OCI-LY1 (cell line): ENCODE results near the gene RAB3IL1.
A peak's percentile ranks its signal among the peaks of the same experiment; 100 is the strongest.

Experiments
- H2AFZ ChIP-seq: fragments of 200-600 bp; sonication (generic), shearing (Covaris generic); 2 replicates; pipeline ENCODE4 v1.6.0; 2014; ENCODE audit warnings: antibody characterized with exemption, mild to moderate bottlenecking, low read length
- H3F3A ChIP-seq: fragments of 200-600 bp; sonication (generic), shearing (Covaris generic); 2 replicates; pipeline ENCODE4 v1.6.0; 2014; ENCODE audit warnings: mild to moderate bottlenecking, antibody characterized with exemption, low read length, moderate library complexity; ENCODE audit not compliant: insufficient read depth
- H3K27ac ChIP-seq: fragments of 200-600 bp; sonication (generic); 2 replicates; pipeline ENCODE4 v1.5.1; 2014; ENCODE audit warnings: low read length, mixed run types, mild to moderate bottlenecking, low read depth; ENCODE audit not compliant: poor library complexity, severe bottlenecking
- H3K27me3 ChIP-seq: fragments of 200-600 bp; sonication (generic); 2 replicates; pipeline ENCODE4 v1.6.0; 2014; ENCODE audit warnings: antibody characterized with exemption, mild to moderate bottlenecking, low read length, moderate library complexity; ENCODE audit not compliant: insufficient read depth
- H3K36me3 ChIP-seq: fragments of 200-600 bp; sonication (generic); 2 replicates; pipeline ENCODE4 v1.6.1; 2014; ENCODE audit warnings: mild to moderate bottlenecking, antibody characterized with exemption, low read length, moderate library complexity, mixed read lengths; ENCODE audit not compliant: insufficient read depth
- H3K4me1 ChIP-seq: fragments of 200-600 bp; sonication (generic); 2 replicates; pipeline ENCODE4 v1.5.1; 2014; ENCODE audit warnings: mild to moderate bottlenecking, low read length, moderate library complexity; ENCODE audit not compliant: insufficient read depth, severe bottlenecking
- H3K4me2 ChIP-seq: fragments of 200-600 bp; sonication (generic), shearing (Covaris generic); 2 replicates; pipeline ENCODE4 v1.6.1; 2014; ENCODE audit warnings: low read length
- H3K4me3 ChIP-seq: fragments of 200-600 bp; sonication (generic); 2 replicates; pipeline ENCODE4 v1.5.1; 2014; ENCODE audit warnings: low read length, low read depth, mild to moderate bottlenecking, mixed read lengths; ENCODE audit not compliant: poor library complexity, severe bottlenecking
- H3K79me2 ChIP-seq: fragments of 200-600 bp; shearing (Covaris generic); 2 replicates; pipeline ENCODE4 v1.6.1; 2016; ENCODE audit warnings: mixed run types, low read length, mixed read lengths; ENCODE audit not compliant: insufficient read depth
- H3K9ac ChIP-seq: fragments of 200-600 bp; sonication (generic), shearing (Covaris generic); 2 replicates; pipeline ENCODE4 v1.6.1; 2014; ENCODE audit warnings: mild to moderate bottlenecking, low read length, mixed read lengths
- H3K9me2 ChIP-seq: fragments of 200-600 bp; sonication (generic), shearing (Covaris generic); 2 replicates; pipeline ENCODE4 v1.6.1; 2014; ENCODE audit warnings: low read depth, mild to moderate bottlenecking, low read length, mixed read lengths
- H3K9me3 ChIP-seq: fragments of 200-600 bp; shearing (Covaris generic); 2 replicates; pipeline ENCODE4 v1.6.1; 2014; ENCODE audit warnings: low read length, mixed read lengths
- H4K20me1 ChIP-seq: fragments of 200-600 bp; sonication (generic), shearing (Covaris generic); 2 replicates; pipeline ENCODE4 v1.6.0; 2016; ENCODE audit warnings: mild to moderate bottlenecking, low read length; ENCODE audit not compliant: insufficient read depth
- EZH2 ChIP-seq: fragments of 200-600 bp; sonication (generic), shearing (Covaris generic); IDR thresholded peaks from 2 replicates; pipeline ENCODE4 v1.8.0; 2017; ENCODE audit warnings: borderline replicate concordance, mixed run types, mild to moderate bottlenecking, antibody characterized with exemption, low read length, moderate library complexity, mixed read lengths
- TF ChIP-seq, protein P1 (sequence below): fragments of 200-600 bp; sonication (generic), shearing (Covaris generic); IDR thresholded peaks from 2 replicates; pipeline ENCODE4 v1.5.1; 2017; ENCODE audit warnings: mild to moderate bottlenecking, antibody characterized with exemption, low read length, moderate library complexity, mixed read lengths

The RAB3IL1 gene

DNA sequence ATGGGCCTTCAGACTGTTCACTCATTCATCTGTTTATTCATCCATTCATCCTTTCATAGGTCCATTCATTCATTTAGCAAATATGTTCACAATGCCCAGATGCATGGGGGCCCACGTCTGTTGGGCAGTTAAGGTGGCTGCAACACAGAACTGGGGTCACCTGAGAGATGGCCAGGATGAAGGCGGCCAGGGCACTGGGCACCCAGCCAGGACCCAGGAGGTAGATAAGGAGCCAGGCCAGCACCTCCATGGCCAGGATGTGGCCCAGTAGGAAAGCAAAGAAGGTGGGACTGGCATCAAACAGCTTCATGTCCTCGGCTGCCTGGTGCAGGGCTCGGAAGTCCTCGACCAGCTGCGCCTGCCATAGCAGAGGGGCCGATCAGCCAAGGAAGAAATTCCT lies 38.2 kb downstream of the RAB3IL1 start:
- Histone ChIP-seq H3K9me2 (no peaks in the 10 kb centered on the region), H3K4me1 (peaks cover 64% of the 10 kb centered on the region), H3K9ac (peak overlapping the region; percentile 84), H3K27ac (peak overlapping the region; percentile 90), H3K4me2 (peak overlapping the region; percentile 81), H3K36me3 (peaks cover 4% of the 10 kb centered on the region; the same call in 1 of the 2 replicates), H3K79me2 (no peaks in the 10 kb centered on the region), H2AFZ (no peak overlapping the region), H3K9me3 (no peaks in the 10 kb centered on the region), H3F3A (no peaks in the 10 kb centered on the region), H3K4me3 (peak overlapping the region; percentile 73), H4K20me1 (no peaks in the 10 kb centered on the region), H3K27me3 (no peaks in the 10 kb centered on the region)
- TF ChIP-seq EZH2, result no peak
- TF ChIP-seq, protein P1, sequence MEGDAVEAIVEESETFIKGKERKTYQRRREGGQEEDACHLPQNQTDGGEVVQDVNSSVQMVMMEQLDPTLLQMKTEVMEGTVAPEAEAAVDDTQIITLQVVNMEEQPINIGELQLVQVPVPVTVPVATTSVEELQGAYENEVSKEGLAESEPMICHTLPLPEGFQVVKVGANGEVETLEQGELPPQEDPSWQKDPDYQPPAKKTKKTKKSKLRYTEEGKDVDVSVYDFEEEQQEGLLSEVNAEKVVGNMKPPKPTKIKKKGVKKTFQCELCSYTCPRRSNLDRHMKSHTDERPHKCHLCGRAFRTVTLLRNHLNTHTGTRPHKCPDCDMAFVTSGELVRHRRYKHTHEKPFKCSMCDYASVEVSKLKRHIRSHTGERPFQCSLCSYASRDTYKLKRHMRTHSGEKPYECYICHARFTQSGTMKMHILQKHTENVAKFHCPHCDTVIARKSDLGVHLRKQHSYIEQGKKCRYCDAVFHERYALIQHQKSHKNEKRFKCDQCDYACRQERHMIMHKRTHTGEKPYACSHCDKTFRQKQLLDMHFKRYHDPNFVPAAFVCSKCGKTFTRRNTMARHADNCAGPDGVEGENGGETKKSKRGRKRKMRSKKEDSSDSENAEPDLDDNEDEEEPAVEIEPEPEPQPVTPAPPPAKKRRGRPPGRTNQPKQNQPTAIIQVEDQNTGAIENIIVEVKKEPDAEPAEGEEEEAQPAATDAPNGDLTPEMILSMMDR, result no peak

GRCh38 chr11:61875698-61876097 lies 41.7 kb downstream of the RAB3IL1 start:
- Histone ChIP-seq H3K9me3 (no peaks in the 10 kb centered on the region), H3K9me2 (no peaks in the 10 kb centered on the region), H3K4me1 (peaks cover 57% of the 10 kb centered on the region), H3K36me3 (peaks cover 4% of the 10 kb centered on the region; the same call in 1 of the 2 replicates), H3K9ac (no peak overlapping the region), H3K27ac (peak overlapping the region; percentile 45), H3K27me3 (no peaks in the 10 kb centered on the region), H3F3A (no peaks in the 10 kb centered on the region), H4K20me1 (no peaks in the 10 kb centered on the region), H3K4me2 (no peak overlapping the region), H3K79me2 (no peaks in the 10 kb centered on the region), H2AFZ (no peak overlapping the region), H3K4me3 (no peak overlapping the region)
- TF ChIP-seq EZH2, result no peak
- TF ChIP-seq, protein P1, result no peak

DNA sequence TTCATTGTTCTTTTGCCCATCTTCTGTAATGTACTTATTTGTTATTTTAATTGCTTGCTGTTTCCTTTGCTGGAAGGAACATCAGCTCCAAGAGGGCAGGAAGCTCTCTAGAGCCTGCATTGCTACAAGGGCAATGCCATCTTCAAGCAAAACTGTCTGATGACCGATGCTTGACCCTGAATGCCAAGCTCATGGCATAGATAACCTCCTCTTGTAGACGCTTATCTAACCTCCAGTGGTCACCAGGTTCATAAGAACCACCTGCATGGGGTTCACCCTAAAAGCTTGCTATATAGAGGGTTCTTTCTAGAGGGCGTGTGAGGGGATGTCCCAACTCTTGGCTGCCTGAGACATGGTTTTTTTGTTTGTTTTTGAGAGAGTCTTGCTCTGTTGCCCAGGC lies 42.5 kb downstream of the RAB3IL1 start:
- no peak overlapping the region for H3K4me3 ChIP-seq
- peaks cover 4% of the 10 kb centered on the region; the same call in 1 of the 2 replicates for H3K36me3 ChIP-seq
- H3K9ac ChIP-seq, result no peak overlapping the region
- TF ChIP-seq EZH2, result no peak
- TF ChIP-seq, protein P1, result no peak
- H3F3A ChIP-seq, result no peaks in the 10 kb centered on the region
- H3K27ac ChIP-seq, result no peak overlapping the region
- H3K9me3 ChIP-seq, result no peaks in the 10 kb centered on the region
- H4K20me1 ChIP-seq, result no peaks in the 10 kb centered on the region
- H3K4me1 ChIP-seq, result peaks cover 49% of the 10 kb centered on the region
- no peak overlapping the region for H2AFZ ChIP-seq
- H3K79me2 ChIP-seq, result no peaks in the 10 kb centered on the region
- no peaks in the 10 kb centered on the region for H3K9me2 ChIP-seq
- no peaks in the 10 kb centered on the region for H3K27me3 ChIP-seq
- H3K4me2 ChIP-seq, result no peak overlapping the region
